SJSA1 (cell line): ENCODE results near the gene KANSL1. TPM values are rescaled to one million over a fixed set of nuclear protein-coding genes. Genes with fewer than 3 reads are reported as not detected.
A peak's percentile ranks its signal among the peaks of the same experiment; 100 is the strongest.

Experiments used
- DNase-seq, 2 experiments: peaks; one replicate each; pipeline ENCODE4 v3.0.0-alpha.2; 2015 to 2020; ENCODE audit warnings: low spot score in 2 of 2, low read depth in 1 of 2
- H3K27ac ChIP-seq: fragments of 250-450 bp; sonication (Bioruptor Pico); 2 replicates; pipeline ENCODE4 v1.5.1; 2020; ENCODE audit warnings: mild to moderate bottlenecking, moderate library complexity
- H3K27me3 ChIP-seq: fragments of 250-450 bp; sonication (Bioruptor Pico); replicated peaks from 2 replicates; pipeline ENCODE4 v1.5.1; 2020; ENCODE audit warnings: mild to moderate bottlenecking, moderate library complexity
- H3K36me3 ChIP-seq: fragments of 250-450 bp; sonication (Bioruptor Pico); 2 replicates; pipeline ENCODE4 v1.5.1; 2020; ENCODE audit warnings: mild to moderate bottlenecking
- H3K4me1 ChIP-seq: fragments of 250-450 bp; sonication (Bioruptor Pico); replicated peaks from 2 replicates; pipeline ENCODE4 v1.6.1; 2021; ENCODE audit warnings: mild to moderate bottlenecking
- H3K4me3 ChIP-seq: fragments of 250-450 bp; sonication (Bioruptor Pico); 2 replicates; pipeline ENCODE4 v1.5.1; 2020; ENCODE audit warnings: mild to moderate bottlenecking
- H3K9me3 ChIP-seq: fragments of 250-450 bp; sonication (Bioruptor Pico); replicated peaks from 2 replicates; pipeline ENCODE4 v1.5.1; 2020; ENCODE audit warnings: mild to moderate bottlenecking
- total RNA-seq: library from RNA; depleted of rRNA; stranded (reverse); fragments of >200 nt; shearing (Covaris generic); gene quantifications from 2 replicates; pipeline ENCODE4 v1.2.3, GENCODE V29; 2014

KANSL1 gene
- total RNA-seq, 1 experiment from 2014 or later = 37.9 TPM

DNA sequence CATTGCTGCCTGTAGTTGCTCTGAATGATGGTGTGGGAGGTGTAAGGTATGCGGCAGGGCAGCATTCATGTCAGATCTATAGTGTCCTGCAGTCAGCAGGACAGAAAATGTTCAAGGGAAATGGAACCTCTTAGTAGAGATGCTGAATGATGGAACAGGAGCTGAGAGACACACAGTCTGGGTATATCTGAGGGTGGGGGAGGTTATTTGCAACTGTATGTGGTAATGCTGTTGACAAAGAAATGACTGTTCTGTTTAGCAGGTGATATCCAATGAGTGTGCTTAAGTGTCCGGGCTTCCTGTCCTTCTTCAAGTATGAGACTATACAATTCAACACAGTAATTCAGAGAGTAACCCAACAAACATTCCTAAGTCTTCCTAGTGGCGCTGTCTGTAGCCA, 147.6 kb downstream of the KANSL1 start:
- DNase-seq = peak in 1 of 2 experiments; percentile 36
- peaks cover 82% of the 10 kb centered on the region for H3K36me3 ChIP-seq
- H3K27me3 ChIP-seq = no peaks in the 10 kb centered on the region
- H3K9me3 ChIP-seq = no peaks in the 10 kb centered on the region
- peaks cover 24% of the 10 kb centered on the region for H3K4me1 ChIP-seq
- peak overlapping the region; percentile 15 for H3K27ac ChIP-seq
- no peak overlapping the region for H3K4me3 ChIP-seq

DNA sequence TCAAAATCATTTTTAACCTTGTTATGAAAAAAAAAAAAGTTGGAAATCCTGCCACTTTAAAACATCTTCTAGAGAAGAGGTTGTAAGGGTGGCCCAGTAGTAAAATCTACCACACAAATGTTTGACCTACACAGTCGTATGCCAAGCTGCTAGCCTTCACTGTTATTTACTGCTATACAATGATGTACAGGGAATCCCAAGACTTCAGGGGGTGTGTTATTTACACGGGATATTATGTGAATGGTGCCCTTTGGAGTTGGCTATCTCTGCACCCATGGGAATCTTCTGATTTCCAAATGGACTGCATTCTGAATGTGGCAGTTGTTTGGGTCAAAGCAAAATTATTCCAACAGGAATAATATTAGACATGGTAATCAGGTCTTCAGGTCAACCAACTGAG, 148.2 kb downstream of the KANSL1 start:
- H3K27ac ChIP-seq = no peak overlapping the region
- no peaks in the 10 kb centered on the region for H3K27me3 ChIP-seq
- no peak for DNase-seq
- H3K9me3 ChIP-seq = no peaks in the 10 kb centered on the region
- no peak overlapping the region for H3K4me3 ChIP-seq
- H3K36me3 ChIP-seq = peaks cover 82% of the 10 kb centered on the region
- H3K4me1 ChIP-seq = peaks cover 24% of the 10 kb centered on the region

DNA sequence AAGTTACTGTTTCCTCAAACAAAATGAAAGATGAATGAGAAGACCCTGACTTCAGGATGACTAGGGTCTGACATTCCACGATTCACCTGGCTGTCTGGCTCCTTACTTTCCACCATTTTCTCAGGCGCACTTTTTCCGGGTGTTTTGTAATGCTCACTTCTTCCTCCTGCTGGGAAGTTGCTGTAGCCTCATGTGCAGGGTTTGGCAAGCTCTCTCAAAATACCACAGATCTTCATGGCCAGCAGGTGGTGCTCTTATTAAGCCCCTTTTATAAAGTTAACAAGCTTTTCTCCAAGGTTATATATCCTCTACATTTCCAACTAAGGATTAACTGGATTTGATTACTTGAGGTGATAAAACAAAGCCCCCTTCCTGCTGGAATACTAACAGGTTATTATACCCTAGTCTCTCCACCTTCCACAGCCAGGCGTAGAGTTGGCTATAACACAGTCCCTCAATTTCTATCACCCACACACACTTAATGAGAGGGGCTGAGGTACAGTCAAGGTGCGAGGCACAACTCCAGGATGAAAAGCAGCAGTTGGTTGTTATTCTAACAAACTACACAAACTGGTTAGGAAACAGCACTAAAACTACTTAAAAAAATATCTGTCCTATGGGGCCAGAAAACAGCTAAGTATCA, 148.8 kb downstream of the KANSL1 start:
- peak; percentile 84 to 85 for DNase-seq
- H3K4me3 ChIP-seq = no peak overlapping the region
- H3K36me3 ChIP-seq = peaks cover 82% of the 10 kb centered on the region
- H3K27ac ChIP-seq = no peak overlapping the region
- H3K9me3 ChIP-seq = no peaks in the 10 kb centered on the region
- H3K27me3 ChIP-seq = no peaks in the 10 kb centered on the region
- H3K4me1 ChIP-seq = peaks cover 24% of the 10 kb centered on the region

- Histone ChIP-seq H3K27ac (no peak overlapping the region), H3K36me3 (peaks cover 84% of the 10 kb centered on the region), H3K27me3 (no peaks in the 10 kb centered on the region), H3K4me1 (peaks cover 24% of the 10 kb centered on the region), H3K9me3 (no peaks in the 10 kb centered on the region), H3K4me3 (no peak overlapping the region)
- no peak for DNase-seq
Observed at GRCh38 chr17:46043606-46044005, 149.6 kb downstream of the KANSL1 start.

- Histone ChIP-seq H3K27ac (no peak overlapping the region), H3K27me3 (no peaks in the 10 kb centered on the region), H3K36me3 (peaks cover 84% of the 10 kb centered on the region), H3K4me1 (peaks cover 24% of the 10 kb centered on the region), H3K9me3 (no peaks in the 10 kb centered on the region), H3K4me3 (no peak overlapping the region)
- DNase-seq = no peak
Observed at GRCh38 chr17:46042925-46043324, 150.3 kb downstream of the KANSL1 start.

- Histone ChIP-seq H3K9me3 (no peaks in the 10 kb centered on the region), H3K27me3 (no peaks in the 10 kb centered on the region), H3K4me3 (no peak overlapping the region), H3K27ac (no peak overlapping the region), H3K36me3 (peaks cover 87% of the 10 kb centered on the region), H3K4me1 (peaks cover 23% of the 10 kb centered on the region)
- no peak for DNase-seq
Observed at GRCh38 chr17:46042246-46042645, 151.0 kb downstream of the KANSL1 start.

DNA sequence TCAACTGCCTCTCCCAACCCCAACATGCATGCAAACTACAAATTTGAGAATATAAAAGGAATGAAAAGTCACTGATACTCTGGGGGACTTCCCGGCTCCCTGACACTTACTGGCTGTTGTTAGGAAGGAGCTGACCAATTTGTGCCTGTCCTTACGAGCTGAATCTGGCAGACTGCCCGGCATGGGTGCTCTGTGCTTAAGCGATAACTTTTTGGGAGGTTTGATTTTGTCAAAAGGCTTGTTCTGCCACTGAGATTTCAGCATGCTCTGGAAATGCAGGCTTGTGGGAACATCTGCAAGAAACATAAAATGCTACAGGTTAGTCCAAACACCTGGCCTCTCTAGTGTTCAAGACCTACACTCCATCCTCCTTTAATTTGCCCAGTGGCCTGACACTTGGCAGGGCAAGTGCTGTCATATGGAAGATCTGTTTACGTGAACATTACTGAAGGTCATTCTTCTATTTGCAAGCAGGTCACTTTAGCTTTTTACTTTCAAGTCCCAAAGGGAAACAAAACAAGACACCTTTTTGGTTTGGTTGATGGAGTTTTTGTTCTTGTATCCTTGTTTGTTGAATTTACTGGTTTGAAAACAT, 153.5 kb downstream of the KANSL1 start:
- H3K36me3 ChIP-seq = peaks cover 94% of the 10 kb centered on the region
- no peaks in the 10 kb centered on the region for H3K27me3 ChIP-seq
- no peaks in the 10 kb centered on the region for H3K9me3 ChIP-seq
- H3K27ac ChIP-seq = no peak overlapping the region
- no peak overlapping the region for H3K4me3 ChIP-seq
- DNase-seq = no peak
- peaks cover 5% of the 10 kb centered on the region for H3K4me1 ChIP-seq

GRCh38 chr17:46038937-46039336, 154.3 kb downstream of the KANSL1 start:
- peaks cover 2% of the 10 kb centered on the region; the same call in 1 of the 2 replicates for H3K4me1 ChIP-seq
- H3K4me3 ChIP-seq = no peak overlapping the region
- no peak for DNase-seq
- no peaks in the 10 kb centered on the region for H3K9me3 ChIP-seq
- H3K27me3 ChIP-seq = no peaks in the 10 kb centered on the region
- peaks cover 97% of the 10 kb centered on the region for H3K36me3 ChIP-seq
- H3K27ac ChIP-seq = no peak overlapping the region

DNA sequence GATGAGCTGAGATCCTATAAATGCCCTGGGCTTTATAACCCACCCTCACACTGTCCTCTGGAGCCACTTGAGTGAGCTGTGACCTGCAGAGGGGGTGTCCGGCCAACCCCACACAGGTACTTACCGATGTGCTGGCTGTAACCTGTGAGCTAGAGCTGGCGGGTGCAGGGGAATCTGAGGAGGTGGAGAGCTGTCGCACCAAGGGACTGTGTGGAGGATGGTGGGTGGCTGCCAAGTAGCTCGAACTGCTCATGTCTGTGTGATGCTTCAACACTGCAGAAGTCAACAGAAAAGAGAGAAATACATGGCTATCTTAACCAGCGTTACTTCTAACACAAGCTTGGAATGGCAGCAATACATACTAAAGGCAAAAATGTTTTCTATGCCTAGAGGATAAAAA, 154.8 kb downstream of the KANSL1 start:
- Histone ChIP-seq H3K9me3 (no peaks in the 10 kb centered on the region), H3K27ac (no peak overlapping the region), H3K27me3 (no peaks in the 10 kb centered on the region), H3K4me1 (no peaks in the 10 kb centered on the region; the same call in 1 of the 2 replicates), H3K36me3 (peaks cover 97% of the 10 kb centered on the region), H3K4me3 (no peak overlapping the region)
- no peak for DNase-seq

GRCh38 chr17:46037722-46038255, 155.4 kb downstream of the KANSL1 start:
- Histone ChIP-seq H3K27me3 (no peaks in the 10 kb centered on the region), H3K27ac (no peak overlapping the region), H3K4me3 (no peak overlapping the region), H3K36me3 (peaks cover 97% of the 10 kb centered on the region), H3K9me3 (no peaks in the 10 kb centered on the region), H3K4me1 (no peaks in the 10 kb centered on the region)
- DNase-seq = no peak

DNA sequence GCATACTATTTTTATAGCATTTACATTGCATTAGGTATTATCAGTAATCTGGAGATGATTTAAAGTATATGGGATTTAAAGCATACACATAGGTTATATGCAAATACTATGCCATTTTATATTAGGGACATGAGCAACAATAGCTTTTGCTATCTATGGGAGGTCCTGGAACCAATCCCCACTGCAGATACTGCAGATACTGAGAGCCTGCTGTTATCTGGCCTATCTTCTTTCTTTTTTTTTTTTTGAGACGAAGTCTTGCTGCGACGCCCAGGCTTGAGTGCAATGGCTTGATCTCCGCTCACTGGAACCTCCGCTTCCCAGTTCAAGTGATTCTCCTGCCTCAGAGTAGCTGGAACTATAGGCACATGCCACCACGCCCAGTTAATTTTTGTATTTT, 156.7 kb downstream of the KANSL1 start:
- Histone ChIP-seq H3K36me3 (peaks cover 100% of the 10 kb centered on the region), H3K27me3 (no peaks in the 10 kb centered on the region), H3K9me3 (no peaks in the 10 kb centered on the region), H3K27ac (no peak overlapping the region), H3K4me1 (no peaks in the 10 kb centered on the region), H3K4me3 (no peak overlapping the region)
- DNase-seq = no peak

GRCh38 chr17:46035112-46035818, 158.0 kb downstream of the KANSL1 start:
- H3K36me3 ChIP-seq = peaks cover 100% of the 10 kb centered on the region
- H3K9me3 ChIP-seq = no peaks in the 10 kb centered on the region
- H3K4me3 ChIP-seq = no peak overlapping the region
- H3K4me1 ChIP-seq = no peaks in the 10 kb centered on the region
- H3K27ac ChIP-seq = no peak overlapping the region; the same call in 1 of the 2 replicates
- no peaks in the 10 kb centered on the region for H3K27me3 ChIP-seq
- no peak for DNase-seq

- Histone ChIP-seq H3K4me3 (no peak overlapping the region), H3K9me3 (no peaks in the 10 kb centered on the region), H3K4me1 (no peaks in the 10 kb centered on the region)
Observed at GRCh38 chr17:46033392-46033791, 159.8 kb downstream of the KANSL1 start.

DNA sequence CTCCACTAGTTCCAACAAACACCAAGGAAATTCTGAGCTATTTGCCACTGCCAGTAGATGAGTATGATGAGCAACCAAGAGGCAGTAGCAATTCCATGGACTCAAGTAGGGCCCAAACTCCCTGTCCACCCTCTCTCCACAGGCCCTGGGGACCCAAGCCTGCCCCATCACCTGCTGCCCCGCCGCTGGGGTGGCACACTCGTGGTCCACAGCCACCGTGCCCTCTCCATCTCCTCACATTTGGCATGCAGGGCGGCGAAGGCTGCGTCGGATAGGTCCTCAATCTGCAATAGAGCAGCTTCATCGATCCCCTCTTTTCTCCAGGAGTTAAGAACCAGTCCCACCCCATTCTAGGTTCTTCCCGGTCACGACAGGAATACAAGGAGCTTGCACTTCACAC, 160.3 kb downstream of the KANSL1 start:
- no peaks in the 10 kb centered on the region for H3K4me1 ChIP-seq
- no peaks in the 10 kb centered on the region for H3K9me3 ChIP-seq
- H3K36me3 ChIP-seq = peaks cover 98% of the 10 kb centered on the region
- H3K27me3 ChIP-seq = no peaks in the 10 kb centered on the region
- no peak for DNase-seq
- H3K27ac ChIP-seq = no peak overlapping the region
- no peak overlapping the region for H3K4me3 ChIP-seq

More at GRCh38 chr17:46033392-46033791, 159.8 kb downstream of the KANSL1 start:
- peaks cover 99% of the 10 kb centered on the region for H3K36me3 ChIP-seq
- H3K27ac ChIP-seq = no peak overlapping the region
- H3K27me3 ChIP-seq = no peaks in the 10 kb centered on the region
- DNase-seq = no peak
